Activated CD4-positive, CD25-positive, alpha-beta regulatory T cell (primary cell): Measurements from ENCODE around the gene ACKR2.
"Not testable (repeated sequence)": the region's sequence is repeated elsewhere in the genome, so short reads cannot be mapped to it uniquely, and the experiment has no call there.

Experiments
- DNase-seq, 4 experiments: peaks; one replicate each; lab custom pipeline; 2025; lab: John Stamatoyannopoulos, UW

Gene ACKR2

DNA sequence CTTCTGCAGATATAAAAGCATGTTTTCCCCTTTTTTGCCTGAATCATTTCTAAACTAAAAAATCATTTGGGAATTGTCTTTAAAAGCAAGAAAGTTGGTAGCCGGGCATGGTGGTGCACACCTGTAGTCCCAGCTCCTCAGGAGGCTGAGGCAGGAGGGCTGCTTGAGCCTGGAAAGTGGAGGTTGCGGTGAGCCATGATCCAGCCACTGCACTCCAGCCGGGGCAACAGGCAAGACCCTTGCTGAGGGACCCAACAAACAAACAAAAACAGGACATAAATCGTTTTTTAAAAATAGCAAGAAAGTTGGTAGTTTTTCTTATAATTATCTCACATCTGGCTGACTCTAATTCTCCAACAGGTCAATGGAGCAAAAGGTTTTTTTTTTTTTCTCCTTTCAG lies 7.5 kb upstream of the ACKR2 start:
- no peak for DNase-seq

GRCh38 chr3:42802876-42803413 lies 6.3 kb upstream of the ACKR2 start:
- no peak for DNase-seq

GRCh38 chr3:42803414-42804105 lies 5.7 kb upstream of the ACKR2 start:
- peak in 1 of 4 experiments; percentile 19 for DNase-seq

GRCh38 chr3:42804106-42804830 lies 5.0 kb upstream of the ACKR2 start, which contains the start of gene HIGD1A:
TSS of gene HIGD1A (minus strand) at chr3:42804490. CDS start at chr3:42794253, 10,237 bp downstream.
- DNase-seq: peak; percentile 81 to 85 (median 82)

DNA sequence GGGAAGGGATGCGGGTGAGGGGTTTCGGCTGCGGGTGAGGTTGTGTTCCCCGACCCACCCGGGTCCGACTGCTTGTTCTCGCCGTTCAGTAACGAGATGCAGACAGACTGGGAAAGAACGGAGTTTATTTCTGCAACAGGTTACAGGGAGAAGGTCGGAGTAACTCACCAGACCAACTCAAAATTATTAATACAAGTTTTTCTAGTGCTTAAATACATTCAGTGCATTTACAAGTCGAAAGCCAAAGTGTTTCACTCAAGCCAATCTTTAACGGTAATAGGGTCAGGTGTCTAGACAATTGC lies 4.5 kb upstream of the ACKR2 start:
- DNase-seq: no peak

- DNase-seq: no peak
These were observed 4.0 kb upstream of the ACKR2 start for GRCh38 chr3:42805141-42805821.

DNA sequence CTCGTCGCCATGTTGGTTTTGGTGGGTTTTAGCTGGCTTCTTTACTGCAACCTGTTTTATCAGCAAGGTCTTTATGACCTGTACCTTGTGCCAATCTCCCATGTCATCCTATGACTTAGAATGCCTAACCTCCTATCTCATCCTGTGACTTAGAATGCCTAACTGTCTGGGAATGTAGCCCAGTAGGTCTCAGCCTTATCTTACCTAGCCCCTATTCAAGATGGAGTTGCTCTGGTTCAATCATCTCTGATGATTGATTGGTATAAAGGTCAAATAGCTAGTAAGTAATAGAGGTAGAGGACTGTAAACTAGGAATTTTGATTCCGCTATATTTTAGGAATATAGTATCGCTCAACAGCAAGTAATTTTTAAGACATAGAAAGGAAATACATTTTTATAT lies 1.3 kb upstream of the ACKR2 start:
- DNase-seq: no peak

- not testable (repeated sequence) for DNase-seq
These were observed 1.5 kb downstream of the ACKR2 start for GRCh38 chr3:42810706-42811105.

DNA sequence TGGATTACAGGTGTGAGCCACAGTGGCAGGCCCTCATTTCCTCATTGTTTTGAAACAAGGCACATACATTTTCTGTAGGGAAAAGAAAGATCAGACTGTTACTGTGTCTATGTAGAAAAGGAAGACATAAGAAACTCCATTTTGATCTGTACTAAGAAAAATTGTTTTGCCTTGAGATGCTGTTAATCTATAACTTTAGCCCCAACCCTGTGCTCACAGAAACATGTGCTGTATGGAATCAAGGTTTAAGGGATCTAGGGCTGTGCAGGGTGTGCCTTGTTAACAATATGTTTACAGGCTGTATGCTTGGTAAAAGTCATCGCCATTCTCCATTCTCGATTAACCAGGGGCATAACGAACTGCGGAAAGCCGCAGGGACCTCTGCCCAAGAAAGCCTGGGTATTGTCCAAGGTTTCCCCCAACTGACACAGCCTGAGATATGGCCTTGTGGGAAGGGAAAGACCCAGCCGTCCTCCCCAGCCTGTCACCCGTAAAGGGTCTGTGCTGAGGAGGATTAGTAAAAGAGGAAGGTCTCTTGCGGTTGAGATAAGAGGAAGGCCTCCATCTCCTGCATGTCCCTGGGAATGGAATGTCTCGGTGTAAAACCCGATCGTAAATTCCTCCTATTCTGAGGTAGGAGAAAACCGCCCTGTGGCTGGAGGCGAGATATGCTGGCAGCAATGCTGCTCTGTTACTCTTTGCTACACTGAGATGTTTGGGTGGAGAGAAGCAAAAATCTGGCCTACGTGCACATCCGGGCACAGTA lies 2.1 kb downstream of the ACKR2 start:
- DNase-seq: not testable (repeated sequence)

DNA sequence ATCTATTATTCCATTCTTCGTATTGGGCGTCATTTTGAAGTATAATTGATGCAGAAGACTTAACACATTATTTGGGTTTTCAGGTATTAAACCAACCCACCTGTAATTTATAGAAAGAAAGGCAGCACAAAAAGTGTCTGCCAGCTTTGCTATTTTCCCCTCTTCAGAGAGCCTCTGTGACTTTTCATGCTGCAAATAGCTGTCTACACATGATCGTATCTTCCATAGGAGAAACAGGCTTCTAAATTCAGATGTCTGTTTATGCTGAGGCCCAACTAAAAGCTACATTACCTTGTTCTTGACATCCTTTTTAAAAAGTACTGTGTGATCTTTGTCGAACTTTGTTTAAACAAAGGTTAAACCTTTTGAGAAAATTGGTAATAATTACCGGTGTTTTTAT lies 5.0 kb downstream of the ACKR2 start:
- DNase-seq: no peak

DNA sequence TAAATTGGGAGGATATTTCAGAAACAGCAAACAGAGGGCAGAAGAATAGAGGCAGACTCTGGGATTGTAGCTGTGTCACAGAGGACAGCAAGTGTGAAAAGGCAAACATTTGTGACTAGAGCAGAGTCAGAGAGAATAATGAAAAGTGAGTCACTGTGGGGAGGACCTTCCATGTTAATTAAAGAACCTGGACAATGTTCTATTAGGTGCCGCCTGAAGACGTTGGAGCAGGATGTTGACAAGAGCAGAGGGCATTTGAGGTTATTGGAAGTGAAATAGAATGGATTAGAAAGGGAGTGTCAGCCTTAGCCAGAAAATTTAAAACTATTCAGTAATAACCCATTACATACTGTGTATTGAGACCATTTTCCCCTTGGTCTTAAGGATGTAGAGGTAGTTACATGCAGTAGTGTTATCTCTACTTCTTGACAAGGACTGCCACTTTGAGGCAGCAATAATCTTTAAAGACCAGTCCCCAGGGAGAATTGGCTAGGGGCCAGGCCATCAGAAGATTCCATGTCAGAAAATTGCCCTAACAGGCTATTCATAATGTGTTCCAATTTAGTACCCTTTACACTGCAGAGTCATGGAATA lies 5.8 kb downstream of the ACKR2 start:
- no peak for DNase-seq

DNA sequence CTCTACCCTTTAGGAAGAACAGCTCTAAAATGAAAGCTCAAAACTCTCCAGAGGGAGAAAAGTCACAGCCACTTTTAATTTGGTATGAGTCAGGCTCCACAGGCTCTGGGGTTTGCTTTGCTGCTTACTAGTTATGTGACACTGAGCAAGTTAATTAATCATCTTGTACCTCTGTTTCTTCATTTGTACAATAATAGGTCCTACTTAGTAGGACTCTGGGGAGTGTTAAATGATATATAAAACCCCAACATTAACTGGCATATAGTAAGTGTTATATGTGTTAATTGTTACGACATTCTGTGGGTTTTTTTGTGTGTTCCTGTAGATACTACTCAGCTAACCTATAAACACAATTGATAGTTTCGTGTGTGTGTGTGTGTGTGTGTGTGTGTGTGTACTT lies 6.6 kb downstream of the ACKR2 start:
- no peak for DNase-seq

DNA sequence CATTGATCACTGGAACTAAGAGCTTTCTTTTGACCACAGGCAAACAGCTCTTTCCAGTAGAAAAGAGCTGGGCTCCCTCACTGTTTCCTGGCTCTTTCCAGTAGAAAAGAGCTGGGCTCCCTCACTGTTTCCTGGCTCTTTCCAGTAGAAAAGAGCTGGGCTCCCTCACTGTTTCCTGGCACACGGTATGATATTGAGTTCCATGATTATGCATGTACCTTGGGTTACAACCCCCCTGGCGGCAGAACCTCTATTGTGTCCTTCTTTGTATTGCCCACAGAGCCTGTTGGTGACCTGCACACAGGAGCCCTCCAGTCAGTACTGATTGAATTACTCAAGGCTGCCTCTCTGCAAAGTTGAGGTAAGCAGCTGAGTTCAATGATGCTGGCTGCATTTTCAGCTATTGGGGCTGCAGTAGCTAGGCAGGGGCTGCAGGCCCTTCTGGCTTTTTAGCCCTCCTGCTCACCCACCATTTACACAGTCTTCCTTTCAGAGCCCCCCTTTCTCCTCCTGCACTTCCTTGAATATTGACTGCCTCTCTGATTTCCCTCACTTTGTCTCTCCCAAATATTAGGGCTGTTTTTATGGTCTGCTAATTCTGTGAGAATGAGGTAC lies 10.2 kb downstream of the ACKR2 start:
- no peak for DNase-seq

DNA sequence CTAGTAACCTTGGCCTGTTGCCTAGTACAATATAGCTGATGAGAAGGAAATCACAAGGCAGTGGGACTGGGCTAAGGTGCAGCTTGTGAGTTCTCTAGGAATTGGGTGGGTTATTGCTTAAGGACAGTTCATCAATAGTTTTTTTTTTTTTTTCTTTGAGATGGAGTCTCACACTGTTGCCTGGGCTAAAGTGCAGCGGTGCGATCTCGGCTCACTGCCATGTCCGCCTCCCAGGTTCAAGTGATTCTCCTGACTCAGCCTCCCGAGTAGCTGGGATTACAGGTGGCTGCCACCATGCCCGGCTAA lies 11.5 kb downstream of the ACKR2 start:
- no peak for DNase-seq

DNA sequence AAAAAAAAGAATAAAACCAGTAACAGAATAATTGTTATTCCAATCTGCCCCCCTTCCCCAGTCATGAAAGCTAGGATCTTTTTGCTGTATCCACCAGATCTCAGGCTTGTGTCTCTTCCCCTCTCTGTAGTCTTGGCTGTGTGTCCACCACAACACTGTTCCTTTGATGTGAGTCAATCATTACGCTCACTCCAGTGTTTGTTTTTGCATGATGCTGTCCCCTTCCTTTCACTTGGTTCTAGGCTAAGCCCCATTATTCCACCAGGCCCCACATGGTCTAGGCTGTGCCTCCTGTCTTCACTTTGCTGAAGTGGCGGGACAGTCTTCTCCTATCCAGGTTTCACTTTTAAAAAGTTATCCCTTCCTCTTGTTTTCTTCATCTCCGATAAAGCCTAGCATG lies 13.6 kb downstream of the ACKR2 start:
- no peak for DNase-seq

DNA sequence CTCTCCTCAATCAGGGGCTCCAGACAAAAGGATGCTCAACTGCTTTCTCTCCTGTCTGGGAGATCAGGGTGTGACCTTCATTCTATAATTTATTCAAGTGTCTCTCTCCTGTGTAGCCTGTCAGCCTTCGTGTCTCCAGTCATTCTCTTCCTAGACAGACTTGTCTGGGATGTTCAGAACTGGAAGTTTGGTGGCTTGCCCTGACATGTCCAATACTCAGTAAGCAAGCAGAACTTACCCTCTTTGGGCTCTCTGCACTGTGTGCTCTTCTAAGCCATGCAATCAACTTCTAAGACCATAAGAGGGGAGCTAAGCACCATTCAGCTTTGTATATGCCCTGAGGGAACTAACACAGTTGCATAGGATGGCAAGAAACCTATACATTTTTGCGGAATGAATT lies 14.1 kb downstream of the ACKR2 start:
- DNase-seq: no peak

DNA sequence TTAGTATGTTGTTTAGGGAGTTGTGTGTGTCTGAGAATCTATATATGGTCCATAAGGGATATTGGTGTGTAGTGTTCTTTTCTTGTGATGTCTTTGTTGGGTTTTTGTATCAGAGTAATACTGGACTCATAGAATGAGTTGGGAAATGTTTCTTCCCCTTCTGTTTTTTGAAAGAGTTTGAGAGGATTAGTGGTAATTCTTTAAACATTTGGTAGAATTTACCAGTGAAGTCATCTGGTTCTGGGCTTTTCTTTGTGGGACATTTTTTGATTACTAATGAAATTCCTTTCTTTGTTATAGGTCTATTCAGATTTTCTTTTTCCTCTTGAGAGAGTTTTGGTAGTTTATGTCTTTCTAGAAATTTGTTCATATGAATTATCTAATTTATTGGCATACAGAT lies 16.9 kb downstream of the ACKR2 start:
- DNase-seq: no peak

DNA sequence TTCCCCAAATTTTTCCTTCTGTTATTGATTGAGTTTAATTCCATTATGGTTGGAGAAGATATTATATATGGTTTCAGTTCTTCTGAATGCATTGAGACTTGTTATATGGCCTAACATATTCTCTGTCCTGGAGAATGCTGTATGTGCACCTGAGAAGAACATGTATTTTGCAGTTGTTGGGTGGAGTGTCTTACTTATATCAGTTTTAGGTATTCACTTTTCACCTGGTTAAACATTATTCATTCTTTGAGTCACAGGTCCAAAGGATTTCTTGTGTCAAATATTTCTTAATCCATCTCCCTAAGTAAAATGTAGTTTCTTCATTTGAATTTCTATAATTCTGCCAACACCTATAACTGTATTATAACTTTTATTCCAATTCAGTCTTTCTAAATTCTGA lies 17.8 kb downstream of the ACKR2 start:
- DNase-seq: no peak

- no peak for DNase-seq
These were observed 18.4 kb downstream of the ACKR2 start for GRCh38 chr3:42827654-42828053.

DNA sequence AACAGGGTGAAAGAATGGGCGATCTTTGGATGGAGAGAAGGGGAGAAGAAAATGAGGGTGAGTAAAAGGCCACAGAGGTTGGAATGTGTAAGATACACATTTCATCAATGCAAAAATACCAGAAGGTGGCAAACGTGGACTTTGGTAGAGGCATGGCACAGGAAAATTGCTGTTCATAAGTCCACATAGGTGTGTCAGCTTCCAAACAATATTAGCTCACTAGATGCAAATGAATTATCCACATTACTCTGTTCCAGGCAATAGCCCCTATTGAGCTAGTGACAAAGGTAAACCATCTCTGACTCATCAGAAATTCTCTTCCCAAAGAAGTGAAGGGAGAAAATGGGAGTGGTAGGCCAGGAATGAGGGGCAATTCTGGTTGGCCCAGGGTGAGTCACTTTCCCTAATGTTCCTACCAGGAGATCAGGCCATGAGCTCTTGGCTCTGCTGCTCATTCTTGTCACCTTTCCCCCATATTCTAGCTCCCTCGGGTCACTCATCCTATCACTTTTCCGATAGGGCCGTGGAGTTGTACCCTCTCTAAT lies 19.9 kb downstream of the ACKR2 start:
- no peak for DNase-seq
